ENCODE measurements around the gene THSD4.

GRCh38 chr15:71472566-71472965 lies 357.3 kb downstream of the THSD4 start:
- TF ChIP-seq CTCF (IDR thresholded peaks at IDR 0.05) (no peak), POLR2A (IDR thresholded peaks at IDR 0.05) (no peak)
